Measurements from ENCODE around the gene INSL6. TPM values are rescaled to one million over a fixed set of nuclear protein-coding genes. Genes with fewer than 3 reads are reported as not detected.

INSL6 gene, protein sequence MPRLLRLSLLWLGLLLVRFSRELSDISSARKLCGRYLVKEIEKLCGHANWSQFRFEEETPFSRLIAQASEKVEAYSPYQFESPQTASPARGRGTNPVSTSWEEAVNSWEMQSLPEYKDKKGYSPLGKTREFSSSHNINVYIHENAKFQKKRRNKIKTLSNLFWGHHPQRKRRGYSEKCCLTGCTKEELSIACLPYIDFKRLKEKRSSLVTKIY
- total RNA-seq: not detected

DNA sequence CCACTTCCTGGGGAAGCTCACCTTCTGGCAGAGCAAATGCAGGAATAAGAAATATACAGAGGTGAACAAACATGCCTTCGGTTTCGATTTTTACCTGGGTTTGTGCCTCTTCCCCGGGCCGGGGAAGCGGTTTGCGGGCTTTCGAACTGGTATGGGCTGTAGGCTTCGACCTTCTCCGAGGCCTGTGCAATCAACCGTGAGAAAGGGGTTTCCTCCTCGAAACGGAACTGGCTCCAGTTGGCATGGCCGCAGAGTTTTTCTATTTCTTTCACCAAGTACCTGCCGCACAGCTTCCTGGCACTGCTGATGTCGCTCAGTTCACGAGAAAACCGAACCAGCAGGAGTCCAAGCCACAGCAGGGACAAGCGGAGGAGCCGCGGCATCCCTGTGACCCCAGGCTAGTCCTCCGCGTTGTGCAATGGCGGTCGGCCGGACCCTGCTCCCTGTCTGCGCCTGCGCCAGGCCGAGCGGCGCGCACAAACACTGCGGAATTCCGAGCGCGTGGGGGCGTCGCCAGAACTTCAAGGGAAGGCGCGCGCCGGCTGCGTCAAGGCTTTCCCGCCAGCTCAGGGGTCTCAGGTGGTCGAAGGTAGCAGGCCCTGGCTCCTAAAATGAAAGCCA, at the start of gene INSL6:
TSS of gene INSL6 (minus strand) at position 420 of the 621 bp plus-strand sequence. CDS start at position 383, 37 bp downstream.
- no peak for ATAC-seq (ENCODE audit: low FRiP score in 2 of 2)
- no peak within 1 kb of the TSS for H3K27ac ChIP-seq
- 94 to 95% methylated on average over 41 to 44 of the region's 44 CpGs for WGBS, 2 donors
- peak in 1 of 2 donors; percentile 74 for DNase-seq
- H3K4me1 ChIP-seq: no peaks in the 10 kb centered on the region
- TF ChIP-seq POLR2A (IDR thresholded peaks at IDR 0.05) (no peak), EP300 (IDR thresholded peaks at IDR 0.05) (no peak), POLR2AphosphoS5 (IDR thresholded peaks at IDR 0.05) (no peak)
- TF ChIP-seq, protein P1, sequence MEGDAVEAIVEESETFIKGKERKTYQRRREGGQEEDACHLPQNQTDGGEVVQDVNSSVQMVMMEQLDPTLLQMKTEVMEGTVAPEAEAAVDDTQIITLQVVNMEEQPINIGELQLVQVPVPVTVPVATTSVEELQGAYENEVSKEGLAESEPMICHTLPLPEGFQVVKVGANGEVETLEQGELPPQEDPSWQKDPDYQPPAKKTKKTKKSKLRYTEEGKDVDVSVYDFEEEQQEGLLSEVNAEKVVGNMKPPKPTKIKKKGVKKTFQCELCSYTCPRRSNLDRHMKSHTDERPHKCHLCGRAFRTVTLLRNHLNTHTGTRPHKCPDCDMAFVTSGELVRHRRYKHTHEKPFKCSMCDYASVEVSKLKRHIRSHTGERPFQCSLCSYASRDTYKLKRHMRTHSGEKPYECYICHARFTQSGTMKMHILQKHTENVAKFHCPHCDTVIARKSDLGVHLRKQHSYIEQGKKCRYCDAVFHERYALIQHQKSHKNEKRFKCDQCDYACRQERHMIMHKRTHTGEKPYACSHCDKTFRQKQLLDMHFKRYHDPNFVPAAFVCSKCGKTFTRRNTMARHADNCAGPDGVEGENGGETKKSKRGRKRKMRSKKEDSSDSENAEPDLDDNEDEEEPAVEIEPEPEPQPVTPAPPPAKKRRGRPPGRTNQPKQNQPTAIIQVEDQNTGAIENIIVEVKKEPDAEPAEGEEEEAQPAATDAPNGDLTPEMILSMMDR (IDR thresholded peaks at IDR 0.05): no peak
- no peaks in the 10 kb centered on the region for H3K36me3 ChIP-seq
- no peaks in the 10 kb centered on the region for H3K9me3 ChIP-seq
- no peaks in the 10 kb centered on the region for H3K27me3 ChIP-seq
- H3K4me3 ChIP-seq: no peak within 1 kb of the TSS

DNA sequence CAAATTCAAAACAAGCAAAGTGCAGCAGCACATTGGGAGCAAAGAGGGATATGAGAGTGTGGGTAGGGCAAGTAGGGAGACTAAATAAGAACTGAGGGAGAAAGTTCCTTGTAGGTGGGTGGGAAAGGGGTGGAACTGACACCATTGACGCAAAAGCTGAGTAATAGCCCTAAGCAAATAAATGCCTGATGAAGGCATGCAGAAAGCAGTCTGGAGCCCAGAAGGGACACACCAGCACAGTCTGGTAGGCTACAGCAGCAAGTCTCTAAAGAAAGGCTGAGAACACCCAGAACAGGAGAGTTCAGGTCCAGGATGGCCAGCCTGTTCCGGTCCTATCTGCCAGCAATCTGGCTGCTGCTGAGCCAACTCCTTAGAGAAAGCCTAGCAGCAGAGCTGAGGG, 45.8 kb upstream of the INSL6 start, which contains the start of gene INSL4:
TSS of gene INSL4 (plus strand) at position 208 of the 400 bp plus-strand sequence. CDS start at position 313, 105 bp downstream.
- Histone ChIP-seq H3K9me3 (peaks cover 0 to 3% (median 0%) of the 10 kb centered on the region in 4 donors), H3K4me1 (no peaks in the 10 kb centered on the region), H3K27ac (no peak within 1 kb of the TSS), H3K27me3 (no peaks in the 10 kb centered on the region), H3K4me3 (no peak within 1 kb of the TSS), H3K36me3 (no peaks in the 10 kb centered on the region)
- no peak for DNase-seq
- ATAC-seq (ENCODE audit: low FRiP score in 2 of 2): no peak
- WGBS, 2 donors: 94 to 98% methylated on average over 2 of the region's 2 CpGs
- no peak for TF ChIP-seq POLR2A (IDR thresholded peaks at IDR 0.05)
- TF ChIP-seq POLR2AphosphoS5 (IDR thresholded peaks at IDR 0.05): no peak
- TF ChIP-seq EP300 (IDR thresholded peaks at IDR 0.05): no peak

DNA sequence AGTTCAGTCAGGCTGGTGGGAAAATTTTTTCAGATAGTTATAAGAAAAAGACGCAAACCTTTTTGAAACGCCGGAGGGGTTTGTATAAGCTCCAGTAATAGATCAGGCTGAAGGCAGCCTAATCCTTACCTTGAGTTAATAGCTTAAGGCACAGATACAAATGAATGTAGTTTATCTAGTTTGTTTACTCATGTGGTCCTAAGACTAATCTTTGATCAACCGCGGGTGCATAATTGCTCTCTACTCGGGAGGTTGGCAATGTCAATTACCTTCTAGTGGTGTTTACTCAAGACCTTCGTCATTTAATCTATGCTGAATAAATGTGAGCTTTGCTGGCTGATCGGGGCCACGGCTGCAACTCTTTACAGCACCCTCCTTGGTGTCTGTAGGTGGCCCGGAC, 45.1 kb upstream of the INSL6 start:
- no peaks in the 10 kb centered on the region for H3K4me1 ChIP-seq
- no peak overlapping the region for H3K4me3 ChIP-seq
- peaks cover 0 to 3% (median 0%) of the 10 kb centered on the region in 4 donors for H3K9me3 ChIP-seq
- H3K36me3 ChIP-seq: no peaks in the 10 kb centered on the region
- TF ChIP-seq POLR2AphosphoS5 (IDR thresholded peaks at IDR 0.05) (no peak), POLR2A (IDR thresholded peaks at IDR 0.05) (no peak)
- TF ChIP-seq, protein P1 (IDR thresholded peaks at IDR 0.05): no peak
- no peak overlapping the region for H3K27ac ChIP-seq
- ATAC-seq (ENCODE audit: low FRiP score in 2 of 2) (no peak), DNase-seq (no peak)
- WGBS, 2 donors: 78 to 84% methylated on average over 10 of the region's 10 CpGs
- H3K27me3 ChIP-seq: no peaks in the 10 kb centered on the region

DNA sequence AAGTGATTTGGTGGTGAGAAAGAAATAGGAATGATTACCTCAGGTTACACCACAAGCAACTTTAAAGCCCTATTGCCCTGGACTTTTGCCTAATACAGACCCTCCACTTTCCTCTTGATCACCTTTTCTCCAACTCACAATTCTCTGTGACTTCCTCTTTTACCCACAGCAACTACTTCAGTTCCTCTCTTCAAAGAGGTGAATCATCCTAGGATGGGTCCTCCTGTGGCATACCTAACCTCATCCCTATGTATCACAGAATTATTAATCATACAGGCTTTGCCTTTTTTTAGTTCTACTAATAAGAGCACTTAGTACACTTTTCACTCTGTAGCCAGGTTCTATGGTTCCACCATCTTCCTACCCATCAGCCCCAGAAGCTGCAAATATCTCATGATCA, 19.6 kb upstream of the INSL6 start:
- H3K27me3 ChIP-seq: no peaks in the 10 kb centered on the region
- H3K4me3 ChIP-seq: no peak overlapping the region
- H3K4me1 ChIP-seq: no peaks in the 10 kb centered on the region
- no peaks in the 10 kb centered on the region for H3K9me3 ChIP-seq
- DNase-seq: no peak
- ATAC-seq (ENCODE audit: low FRiP score in 2 of 2): no peak
- TF ChIP-seq POLR2A (IDR thresholded peaks at IDR 0.05): no peak
- no peak for TF ChIP-seq EP300 (IDR thresholded peaks at IDR 0.05)
- TF ChIP-seq POLR2AphosphoS5 (IDR thresholded peaks at IDR 0.05): no peak
- no peaks in the 10 kb centered on the region for H3K36me3 ChIP-seq
- no peak overlapping the region for H3K27ac ChIP-seq

DNA sequence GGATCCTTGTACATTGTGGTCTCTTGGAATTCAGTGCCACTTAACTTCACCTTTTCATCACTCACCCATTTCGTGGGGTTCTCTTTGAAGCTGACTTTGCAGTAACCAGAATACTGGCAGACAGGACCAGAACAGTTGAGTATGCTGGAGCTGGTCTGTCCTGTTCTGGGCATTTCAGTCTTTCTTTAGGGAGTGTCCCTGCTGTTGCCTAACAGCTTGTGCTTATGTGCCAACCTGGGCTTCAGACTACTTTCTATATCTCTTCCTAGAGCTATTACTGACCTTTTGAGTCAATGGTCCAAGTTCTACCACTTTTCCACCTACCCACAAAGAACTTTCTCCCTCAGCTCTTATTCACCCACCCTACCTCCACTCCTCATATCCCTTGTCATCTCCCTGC, 10.0 kb upstream of the INSL6 start:
- no peaks in the 10 kb centered on the region for H3K9me3 ChIP-seq
- H3K36me3 ChIP-seq: no peaks in the 10 kb centered on the region
- no peak for TF ChIP-seq EP300 (IDR thresholded peaks at IDR 0.05)
- no peaks in the 10 kb centered on the region for H3K4me1 ChIP-seq
- H3K27ac ChIP-seq: no peak overlapping the region
- ATAC-seq (ENCODE audit: low FRiP score in 2 of 2) (no peak), DNase-seq (no peak)
- 63 to 73% methylated on average over 1 of the region's 1 CpG for whole genome bisulfite sequencing, 2 donors
- no peak overlapping the region for H3K4me3 ChIP-seq
- no peaks in the 10 kb centered on the region for H3K27me3 ChIP-seq

DNA sequence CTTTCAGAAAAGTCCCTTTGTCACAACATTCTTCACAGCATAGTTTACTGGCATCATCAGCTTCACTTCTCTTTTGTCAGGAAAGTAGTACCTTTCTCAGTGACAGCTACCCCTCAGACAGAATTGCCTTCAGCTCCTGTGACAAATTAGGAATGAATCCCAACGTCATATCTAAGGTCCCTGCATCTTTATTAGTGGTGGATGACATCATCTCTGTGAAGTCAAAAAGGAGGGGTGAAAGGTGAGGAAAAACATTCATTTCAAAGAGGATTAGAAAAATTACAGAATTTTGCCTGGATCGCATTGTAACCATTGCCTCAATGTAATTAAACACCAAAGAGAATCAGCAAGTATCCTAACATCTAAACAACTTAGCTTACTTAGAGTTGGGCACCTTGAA, 7.9 kb upstream of the INSL6 start:
- no peaks in the 10 kb centered on the region for H3K36me3 ChIP-seq
- no peak overlapping the region for H3K4me3 ChIP-seq
- H3K27ac ChIP-seq: no peak overlapping the region
- H3K27me3 ChIP-seq: no peaks in the 10 kb centered on the region
- H3K4me1 ChIP-seq: no peaks in the 10 kb centered on the region
- WGBS, 2 donors: 53 to 68% methylated on average over 2 of the region's 2 CpGs
- DNase-seq: no peak
- TF ChIP-seq POLR2AphosphoS5 (IDR thresholded peaks at IDR 0.05): no peak
- TF ChIP-seq, protein P1 (IDR thresholded peaks at IDR 0.05): no peak
- TF ChIP-seq EP300 (IDR thresholded peaks at IDR 0.05): no peak
- TF ChIP-seq POLR2A (IDR thresholded peaks at IDR 0.05): no peak
- no peak for ATAC-seq (ENCODE audit: low FRiP score in 2 of 2)
- no peaks in the 10 kb centered on the region for H3K9me3 ChIP-seq

Data from upper lobe of left lung (tissue), 6 donors.